Smooth muscle cell (in vitro differentiated cells): ENCODE data around the gene SKIC3. TPM values are rescaled to one million over a fixed set of nuclear protein-coding genes. Genes with fewer than 3 reads are reported as not detected.

ENCODE experiments used
- DNase-seq: peaks from one replicate; lab custom pipeline; 2025; ENCODE audit not compliant: unreplicated experiment; lab: John Stamatoyannopoulos, UW
- H2AFZ ChIP-seq: fragments of 200-600 bp; sonication (generic); 2 replicates; pipeline ENCODE4 v1.6.0; 2016; ENCODE audit warnings: antibody characterized with exemption, low read depth, mild to moderate bottlenecking
- H3F3A ChIP-seq: fragments of 200-600 bp; sonication (generic); 2 replicates; pipeline ENCODE4 v1.6.0; 2017; ENCODE audit warnings: antibody characterized with exemption, low read depth
- H3K27ac ChIP-seq: fragments of 200-600 bp; sonication (generic); 2 replicates; pipeline ENCODE4 v1.5.1; 2016; ENCODE audit warnings: low read depth, mild to moderate bottlenecking
- H3K27me3 ChIP-seq: fragments of 200-600 bp; sonication (generic); 2 replicates; pipeline ENCODE4 v1.6.1; 2016; ENCODE audit warnings: low read depth, mild to moderate bottlenecking
- H3K36me3 ChIP-seq: fragments of 200-600 bp; sonication (generic); 2 replicates; pipeline ENCODE4 v1.5.1; 2016; ENCODE audit warnings: low read depth
- H3K4me1 ChIP-seq: fragments of 200-600 bp; sonication (generic); 2 replicates; pipeline ENCODE4 v1.5.1; 2016; ENCODE audit warnings: low read depth
- H3K4me2 ChIP-seq: fragments of 200-600 bp; sonication (generic); 2 replicates; pipeline ENCODE4 v1.6.0; 2016; ENCODE audit warnings: mild to moderate bottlenecking
- H3K4me3 ChIP-seq: fragments of 200-600 bp; sonication (generic); 2 replicates; pipeline ENCODE4 v1.5.1; 2016; ENCODE audit warnings: mild to moderate bottlenecking
- H3K79me2 ChIP-seq: fragments of 200-600 bp; sonication (generic); 2 replicates; pipeline ENCODE4 v1.6.0; 2016; ENCODE audit warnings: low read depth, mild to moderate bottlenecking
- H3K9ac ChIP-seq: fragments of 200-600 bp; sonication (generic); 2 replicates; pipeline ENCODE4 v1.6.0; 2016; ENCODE audit warnings: low read depth
- H3K9me3 ChIP-seq: fragments of 200-600 bp; sonication (generic); replicated peaks from 2 replicates; pipeline ENCODE4 v1.5.1; 2016; ENCODE audit warnings: low read depth
- H4K20me1 ChIP-seq: fragments of 200-600 bp; sonication (generic); 2 replicates; pipeline ENCODE4 v1.6.0; 2016; ENCODE audit warnings: low read depth
- WGBS: methylation state at CpG from one replicate; pipeline ENCODE4 v1.1.7; 2016; ENCODE audit warnings: low lambda C conversion rate; 5-methylcytosine and 5-hydroxymethylcytosine counted together
- polyA plus RNA-seq: library from polyadenylated mRNA; unstranded; fragments of >200 nt; fragmentation: Nextera tagmentation; extraction: Ambion mirVana; gene quantifications from 2 replicates; pipeline ENCODE4 v1.2.1, GENCODE V29; 2016
- total RNA-seq: library from RNA; depleted of rRNA; stranded (reverse); fragments of >200 nt; gene quantifications from 2 replicates; pipeline ENCODE4 v1.2.3, GENCODE V29; 2014
- TF ChIP-seq, protein P1 (sequence below): fragments of 200-600 bp; sonication (generic); IDR thresholded peaks from 2 replicates; pipeline ENCODE4 v1.5.1; 2017; ENCODE audit warnings: borderline replicate concordance, mild to moderate bottlenecking, antibody characterized with exemption; ENCODE audit not compliant: insufficient read depth, poor library complexity, severe bottlenecking

The SKIC3 gene
- total and polyA plus RNA-seq, 2 experiments from 2014 or later = 34.3 to 94.9 TPM

DNA sequence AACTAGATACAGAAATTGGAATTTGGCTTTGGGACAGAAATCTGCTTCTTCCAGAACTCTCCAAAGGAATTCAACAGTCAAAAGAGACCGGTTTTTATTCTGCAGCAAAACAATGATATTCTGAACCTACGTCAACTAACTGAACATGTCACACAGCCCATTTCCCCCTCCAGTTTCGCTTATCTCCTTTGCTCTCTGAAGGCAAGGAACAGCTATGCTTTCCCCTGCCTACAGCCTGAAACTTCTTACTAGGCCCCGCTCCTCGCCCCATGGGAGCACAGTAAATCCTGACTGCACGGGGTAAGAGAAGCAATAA, 488 bp downstream of the SKIC3 start:
- H2AFZ ChIP-seq = peak overlapping the region; percentile 92
- no peak for DNase-seq
- H3K27me3 ChIP-seq = no peaks in the 10 kb centered on the region
- TF ChIP-seq, protein P1, sequence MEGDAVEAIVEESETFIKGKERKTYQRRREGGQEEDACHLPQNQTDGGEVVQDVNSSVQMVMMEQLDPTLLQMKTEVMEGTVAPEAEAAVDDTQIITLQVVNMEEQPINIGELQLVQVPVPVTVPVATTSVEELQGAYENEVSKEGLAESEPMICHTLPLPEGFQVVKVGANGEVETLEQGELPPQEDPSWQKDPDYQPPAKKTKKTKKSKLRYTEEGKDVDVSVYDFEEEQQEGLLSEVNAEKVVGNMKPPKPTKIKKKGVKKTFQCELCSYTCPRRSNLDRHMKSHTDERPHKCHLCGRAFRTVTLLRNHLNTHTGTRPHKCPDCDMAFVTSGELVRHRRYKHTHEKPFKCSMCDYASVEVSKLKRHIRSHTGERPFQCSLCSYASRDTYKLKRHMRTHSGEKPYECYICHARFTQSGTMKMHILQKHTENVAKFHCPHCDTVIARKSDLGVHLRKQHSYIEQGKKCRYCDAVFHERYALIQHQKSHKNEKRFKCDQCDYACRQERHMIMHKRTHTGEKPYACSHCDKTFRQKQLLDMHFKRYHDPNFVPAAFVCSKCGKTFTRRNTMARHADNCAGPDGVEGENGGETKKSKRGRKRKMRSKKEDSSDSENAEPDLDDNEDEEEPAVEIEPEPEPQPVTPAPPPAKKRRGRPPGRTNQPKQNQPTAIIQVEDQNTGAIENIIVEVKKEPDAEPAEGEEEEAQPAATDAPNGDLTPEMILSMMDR = no peak
- H3K27ac ChIP-seq = peak overlapping the region; percentile 80
- H3K79me2 ChIP-seq = peaks cover 73% of the 10 kb centered on the region
- no peaks in the 10 kb centered on the region for H3K36me3 ChIP-seq
- H3K9ac ChIP-seq = peak overlapping the region; percentile 78
- H3K9me3 ChIP-seq = no peaks in the 10 kb centered on the region
- peaks cover 13% of the 10 kb centered on the region for H3K4me1 ChIP-seq
- 0% methylated on average over 6 of the region's 6 CpGs for WGBS
- peak overlapping the region; percentile 90 for H3K4me3 ChIP-seq
- peaks cover 4% of the 10 kb centered on the region for H3F3A ChIP-seq
- H4K20me1 ChIP-seq = peaks cover 29% of the 10 kb centered on the region
- peak overlapping the region; percentile 93 for H3K4me2 ChIP-seq

DNA sequence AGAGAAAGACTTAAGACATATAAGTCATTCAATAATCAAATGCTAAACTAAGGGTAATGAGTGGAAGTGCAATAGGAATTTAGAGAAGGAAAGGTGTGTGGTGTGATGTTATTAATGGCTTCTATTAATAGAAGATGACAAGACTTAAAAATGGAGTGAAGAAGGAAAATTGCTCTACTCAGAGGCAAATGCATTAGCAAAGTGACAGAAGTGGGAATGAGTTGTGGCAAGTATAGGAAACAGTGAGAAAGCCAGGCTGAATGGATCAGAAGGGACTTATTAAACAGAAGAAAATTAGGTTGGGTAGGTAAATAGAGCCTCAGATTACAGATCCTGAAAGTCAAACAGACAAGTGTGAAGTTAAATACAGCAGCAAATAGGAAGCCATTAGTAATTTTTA, 5.7 kb downstream of the SKIC3 start:
- no peak for DNase-seq
- H3K4me3 ChIP-seq = no peak overlapping the region
- H3F3A ChIP-seq = no peaks in the 10 kb centered on the region
- H3K36me3 ChIP-seq = peaks cover 26% of the 10 kb centered on the region
- H3K4me2 ChIP-seq = no peak overlapping the region
- no peak overlapping the region for H3K9ac ChIP-seq
- H2AFZ ChIP-seq = no peak overlapping the region
- peaks cover 5% of the 10 kb centered on the region for H3K4me1 ChIP-seq
- no peaks in the 10 kb centered on the region for H3K27me3 ChIP-seq
- peaks cover 59% of the 10 kb centered on the region for H3K79me2 ChIP-seq
- H3K27ac ChIP-seq = no peak overlapping the region
- TF ChIP-seq, protein P1 = no peak
- peaks cover 75% of the 10 kb centered on the region for H4K20me1 ChIP-seq
- H3K9me3 ChIP-seq = no peaks in the 10 kb centered on the region

DNA sequence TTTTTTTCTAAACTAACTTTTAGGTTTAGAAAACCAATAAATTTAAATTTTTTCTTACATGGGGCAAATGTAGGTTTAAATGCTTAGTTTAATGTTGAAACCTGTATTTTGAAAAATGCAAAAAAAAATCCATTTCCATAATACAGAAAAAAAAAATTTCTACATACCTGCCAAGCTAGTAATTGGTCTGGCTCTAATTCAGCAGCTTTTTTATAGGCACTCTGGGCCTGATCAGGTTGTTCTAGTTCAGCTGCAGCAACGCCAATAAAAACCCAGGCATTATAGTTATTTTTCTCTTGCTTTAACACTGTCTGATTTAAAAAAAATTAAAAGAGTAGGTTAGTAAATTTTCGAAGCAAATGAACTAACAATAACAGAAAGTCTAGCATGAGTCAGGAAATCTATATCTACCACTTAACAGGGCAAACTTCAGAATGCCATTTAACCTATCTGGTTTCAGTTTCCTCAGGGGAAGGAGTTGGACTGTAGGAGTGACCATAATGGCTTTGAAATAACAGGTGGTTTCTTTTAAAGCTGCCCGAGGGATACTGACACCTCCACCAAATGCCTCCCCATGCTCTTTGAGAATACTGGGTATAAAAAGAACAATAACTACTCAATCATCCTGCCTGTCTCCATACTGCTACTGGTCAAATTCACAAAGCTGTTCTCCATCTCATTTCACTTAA, 11.6 kb downstream of the SKIC3 start:
- no peak for DNase-seq
- Histone ChIP-seq H3K36me3 (peaks cover 28% of the 10 kb centered on the region), H3K9ac (no peak overlapping the region), H2AFZ (no peak overlapping the region), H3K79me2 (peaks cover 10% of the 10 kb centered on the region), H3K9me3 (no peaks in the 10 kb centered on the region), H3K4me1 (no peaks in the 10 kb centered on the region), H3K4me3 (no peak overlapping the region), H4K20me1 (peaks cover 65% of the 10 kb centered on the region), H3K4me2 (no peak overlapping the region), H3F3A (no peaks in the 10 kb centered on the region), H3K27ac (no peak overlapping the region), H3K27me3 (no peaks in the 10 kb centered on the region)
- WGBS = 88% methylated on average over 3 of the region's 3 CpGs
- TF ChIP-seq, protein P1 = no peak

DNA sequence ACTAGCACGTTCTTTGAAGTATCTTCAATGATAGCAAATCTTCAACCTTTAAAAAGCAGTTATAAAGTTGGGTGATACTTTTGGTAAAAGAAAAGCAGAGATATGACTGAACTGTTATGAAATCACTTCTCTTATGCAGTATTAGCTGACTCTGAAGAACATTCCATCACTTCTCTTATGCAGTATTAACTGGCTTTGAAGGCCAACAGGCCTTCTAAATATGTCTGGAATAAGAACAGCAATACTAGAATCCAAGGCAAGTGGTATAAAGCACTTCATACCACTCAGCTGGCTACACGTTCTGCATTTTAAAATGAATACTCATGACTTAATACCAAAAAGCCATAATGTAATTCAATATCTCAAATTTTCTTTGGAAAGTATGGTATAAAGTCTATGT, 17.3 kb downstream of the SKIC3 start:
- H3K4me2 ChIP-seq = no peak overlapping the region
- H3K9ac ChIP-seq = no peak overlapping the region
- no peak for DNase-seq
- peaks cover 28% of the 10 kb centered on the region for H3K36me3 ChIP-seq
- H3K9me3 ChIP-seq = no peaks in the 10 kb centered on the region
- WGBS = 86% methylated on average over 2 of the region's 2 CpGs
- H3K27me3 ChIP-seq = no peaks in the 10 kb centered on the region
- TF ChIP-seq, protein P1 = no peak
- H4K20me1 ChIP-seq = peaks cover 39% of the 10 kb centered on the region
- no peak overlapping the region for H3K27ac ChIP-seq
- H3K79me2 ChIP-seq = peaks cover 19% of the 10 kb centered on the region
- no peaks in the 10 kb centered on the region for H3K4me1 ChIP-seq
- no peak overlapping the region for H2AFZ ChIP-seq
- no peak overlapping the region for H3K4me3 ChIP-seq
- H3F3A ChIP-seq = no peaks in the 10 kb centered on the region
